ENCODE measurements around the gene PTBP2.

Gene PTBP2

GRCh38 chr1:96688767-96689166 is 32.8 kb upstream of the PTBP2 start:
- ChIA-PET POLR2A (no interaction called here), CTCF (no interaction called here)
- TF ChIP-seq NFRKB (IDR thresholded peaks at IDR 0.05): no peak
- no peak for TF ChIP-seq SP1 (IDR thresholded peaks at IDR 0.05)
- TF ChIP-seq TARDBP (IDR thresholded peaks at IDR 0.05): no peak
- no peak for TF ChIP-seq FOXK2 (IDR thresholded peaks at IDR 0.05)
- no peak for TF ChIP-seq FOXM1 (IDR thresholded peaks at IDR 0.05; ENCODE audit: borderline replicate concordance)
- TF ChIP-seq SUZ12 (IDR thresholded peaks at IDR 0.05): no peak
- no peak for TF ChIP-seq ARNT (IDR thresholded peaks at IDR 0.05)
- TF ChIP-seq FOXA1 (IDR thresholded peaks at IDR 0.05): no peak
- no peak for TF ChIP-seq LEF1 (IDR thresholded peaks at IDR 0.05; ENCODE audit: borderline replicate concordance)
- TF ChIP-seq BHLHE40 (IDR thresholded peaks at IDR 0.05; ENCODE audit: borderline replicate concordance): no peak
- TF ChIP-seq ELF4 (IDR thresholded peaks at IDR 0.05): no peak
- TF ChIP-seq PKNOX1 (IDR thresholded peaks at IDR 0.05): no peak
- TF ChIP-seq L3MBTL2 (conservative IDR thresholded peaks at IDR 0.05): no peak
- no peak for TF ChIP-seq ZNF384 (IDR thresholded peaks at IDR 0.05)
- no peak for TF ChIP-seq CTBP1 (IDR thresholded peaks at IDR 0.05; ENCODE audit: borderline replicate concordance)
- no peak for TF ChIP-seq HDGF (IDR thresholded peaks at IDR 0.05; ENCODE audit: borderline replicate concordance)
- no peak for DNase-seq (ENCODE audit: extremely low spot score)

- CTCF ChIA-PET: no interaction called here
Observed at GRCh38 chr1:96695954-96696353, 25.6 kb upstream of the PTBP2 start.

GRCh38 chr1:96698342-96698983 is 23.1 kb upstream of the PTBP2 start:
- POLR2A ChIA-PET: no interaction called here
- no peak for TF ChIP-seq ELF4 (IDR thresholded peaks at IDR 0.05)
- TF ChIP-seq CTBP1 (IDR thresholded peaks at IDR 0.05; ENCODE audit: borderline replicate concordance): no peak
- no peak for TF ChIP-seq ZNF384 (IDR thresholded peaks at IDR 0.05)
- TF ChIP-seq L3MBTL2 (conservative IDR thresholded peaks at IDR 0.05): no peak
- TF ChIP-seq NFRKB (IDR thresholded peaks at IDR 0.05): no peak
- no peak for DNase-seq (ENCODE audit: extremely low spot score)
- CTCF ChIA-PET: no interaction called here

More at GRCh38 chr1:96695954-96696353, 25.6 kb upstream of the PTBP2 start:
- POLR2A ChIA-PET: no interaction called here
- TF ChIP-seq FOXA1 (IDR thresholded peaks at IDR 0.05): no peak
- no peak for TF ChIP-seq ZNF384 (IDR thresholded peaks at IDR 0.05)
- no peak for TF ChIP-seq ARNT (IDR thresholded peaks at IDR 0.05)
- no peak for TF ChIP-seq L3MBTL2 (conservative IDR thresholded peaks at IDR 0.05)
- TF ChIP-seq LEF1 (IDR thresholded peaks at IDR 0.05; ENCODE audit: borderline replicate concordance): no peak
- no peak for TF ChIP-seq NFRKB (IDR thresholded peaks at IDR 0.05)
- TF ChIP-seq TARDBP (IDR thresholded peaks at IDR 0.05): no peak
- TF ChIP-seq FOXM1 (IDR thresholded peaks at IDR 0.05; ENCODE audit: borderline replicate concordance): no peak
- no peak for TF ChIP-seq SUZ12 (IDR thresholded peaks at IDR 0.05)
- TF ChIP-seq ELF4 (IDR thresholded peaks at IDR 0.05): no peak
- no peak for DNase-seq (ENCODE audit: extremely low spot score)

GRCh38 chr1:96703186-96703585 is 18.4 kb upstream of the PTBP2 start:
- no peak for TF ChIP-seq FOXM1 (IDR thresholded peaks at IDR 0.05; ENCODE audit: borderline replicate concordance)
- no peak for TF ChIP-seq ELF4 (IDR thresholded peaks at IDR 0.05)
- no peak for TF ChIP-seq CTBP1 (IDR thresholded peaks at IDR 0.05; ENCODE audit: borderline replicate concordance)
- CTCF ChIA-PET: no interaction called here

GRCh38 chr1:96707023-96707422 is 14.6 kb upstream of the PTBP2 start:
- ChIA-PET POLR2A (interaction anchor here (1.3 kb wide), 1 partner anchor 14 kb away, joined by 5 read pairs; the partner anchor contains the start of gene PTBP2), CTCF (no interaction called here)
- no peak for DNase-seq (ENCODE audit: extremely low spot score)
- TF ChIP-seq TARDBP (IDR thresholded peaks at IDR 0.05): no peak

More at GRCh38 chr1:96703186-96703585, 18.4 kb upstream of the PTBP2 start:
- POLR2A ChIA-PET: interaction anchor here (1.2 kb wide), 1 partner anchor 18 kb away, joined by 3 read pairs; the partner anchor contains the start of gene PTBP2
- no peak for DNase-seq (ENCODE audit: extremely low spot score)

GRCh38 chr1:96708482-96708881 is 13.1 kb upstream of the PTBP2 start:
- DNase-seq (ENCODE audit: extremely low spot score): no peak
- ChIA-PET POLR2A (no interaction called here), CTCF (interaction anchor here (0.7 kb wide), 1 partner anchor 34 kb away, joined by 3 read pairs; no protein-coding TSS in a partner anchor)
- TF ChIP-seq FOXM1 (IDR thresholded peaks at IDR 0.05; ENCODE audit: borderline replicate concordance) (no peak), BHLHE40 (IDR thresholded peaks at IDR 0.05; ENCODE audit: borderline replicate concordance) (no peak), LEF1 (IDR thresholded peaks at IDR 0.05; ENCODE audit: borderline replicate concordance) (no peak), L3MBTL2 (conservative IDR thresholded peaks at IDR 0.05) (no peak), HDGF (IDR thresholded peaks at IDR 0.05; ENCODE audit: borderline replicate concordance) (no peak), ARNT (IDR thresholded peaks at IDR 0.05) (no peak), SP1 (IDR thresholded peaks at IDR 0.05) (no peak), NFRKB (IDR thresholded peaks at IDR 0.05) (no peak)

GRCh38 chr1:96710708-96711477 is 10.7 kb upstream of the PTBP2 start:
- CTCF ChIA-PET: no interaction called here
- POLR2A ChIA-PET: interaction anchor here (1.9 kb wide), 1 partner anchor 10 kb away, joined by 5 read pairs; the partner anchor contains the start of gene PTBP2
- no peak for TF ChIP-seq PKNOX1 (IDR thresholded peaks at IDR 0.05)
- no peak for TF ChIP-seq NFRKB (IDR thresholded peaks at IDR 0.05)
- no peak for TF ChIP-seq BHLHE40 (IDR thresholded peaks at IDR 0.05; ENCODE audit: borderline replicate concordance)
- no peak for TF ChIP-seq FOXK2 (IDR thresholded peaks at IDR 0.05)
- TF ChIP-seq FOXM1 (IDR thresholded peaks at IDR 0.05; ENCODE audit: borderline replicate concordance): no peak
- TF ChIP-seq FOXA1 (IDR thresholded peaks at IDR 0.05): no peak
- TF ChIP-seq CTBP1 (IDR thresholded peaks at IDR 0.05; ENCODE audit: borderline replicate concordance): no peak
- no peak for TF ChIP-seq L3MBTL2 (conservative IDR thresholded peaks at IDR 0.05)
- TF ChIP-seq ZNF384 (IDR thresholded peaks at IDR 0.05): no peak
- TF ChIP-seq ARNT (IDR thresholded peaks at IDR 0.05): no peak
- TF ChIP-seq HDGF (IDR thresholded peaks at IDR 0.05; ENCODE audit: borderline replicate concordance): no peak
- no peak for TF ChIP-seq TARDBP (IDR thresholded peaks at IDR 0.05)
- no peak for TF ChIP-seq SP1 (IDR thresholded peaks at IDR 0.05)
- no peak for TF ChIP-seq LEF1 (IDR thresholded peaks at IDR 0.05; ENCODE audit: borderline replicate concordance)
- TF ChIP-seq ELF4 (IDR thresholded peaks at IDR 0.05): no peak
- TF ChIP-seq SUZ12 (IDR thresholded peaks at IDR 0.05): no peak
- DNase-seq (ENCODE audit: extremely low spot score): no peak

Measured in HEK293T (cell line).